K562 (cell line): ENCODE data around the gene NAA80. TPM values are rescaled to one million over a fixed set of nuclear protein-coding genes. Genes with fewer than 3 reads are reported as not detected.

ENCODE experiments used
- ATAC-seq: fragments of 200-7000 bp; cut with Tn5 transposase; 3 replicates; pipeline ENCODE4 v1.9.1; 2020; ENCODE audit warnings: moderate library complexity
- BruUV-seq: library from RNA; stranded (reverse); fragments of 400-500 nt; replicated peaks from 2 replicates; lab custom pipeline; 2021; lab: Mats Ljungman, UMichigan
- CTCF ChIA-PET: fragments of 300-600 bp; formaldehyde crosslinking; extraction: SDS; loops from one replicate; lab custom pipeline; 2021; ENCODE audit warnings: low intra/inter-chr PET ratio; lab: Yijun Ruan, JAX
- POLR2A ChIA-PET: fragments of 300-600, 350-650 bp; sonication (Branson Sonifier 250); formaldehyde crosslinking; extraction: SDS; loops from one replicate; lab custom pipeline; 2021; ENCODE audit warnings: antibody characterized with exemption, inconsistent platforms; lab: Yijun Ruan, JAX
- DNase-seq, 4 experiments: peaks; one replicate each; pipeline versions ENCODE4 v3.0.0 to v3.0.0-alpha.2; 2011 to 2018; ENCODE audit warnings: low spot score in 3 of 4, mixed read lengths in 3 of 4; ENCODE audit errors: extremely low read depth in 1 of 4
- FAIRE-seq: peaks from 2 replicates; lab custom pipeline; 2011; peaks lifted over from hg19 to GRCh38; lab: Jason Lieb, UNC
- H2AFZ ChIP-seq: 2 replicates; pipeline ENCODE4 v1.6.0; 2011; ENCODE audit warnings: low read depth, low read length, control low read depth, inconsistent platforms
- H3K27ac ChIP-seq: fragments of 200-600 bp; 3 replicates; pipeline ENCODE4 v1.8.0; 2011; ENCODE audit warnings: low read depth, mild to moderate bottlenecking, control low read depth, inconsistent platforms, low read length, moderate library complexity, mixed read lengths; ENCODE audit errors: extremely low read depth
- H3K27me3 ChIP-seq, 2 experiments: fragments of 300-600 bp in 1 of 2; 2 replicates in 1 of 2; 3 replicates in 1 of 2; pipeline versions ENCODE4 v1.6.0 to v1.8.0; 2011; ENCODE audit warnings: inconsistent platforms in 2 of 2, low read length in 2 of 2, mild to moderate bottlenecking in 1 of 2, mixed read lengths in 1 of 2, moderate library complexity in 1 of 2; ENCODE audit not compliant: control insufficient read depth in 2 of 2, insufficient read depth in 2 of 2
- H3K36me3 ChIP-seq: fragments of 300-600 bp; 3 replicates; pipeline ENCODE4 v1.8.0; 2011; ENCODE audit warnings: mild to moderate bottlenecking, low read length, inconsistent platforms; ENCODE audit not compliant: control insufficient read depth, insufficient read depth
- H3K4me1 ChIP-seq, 2 experiments: fragments of 200-600 bp in 1 of 2; replicated peaks in 1 of 2; 2 replicates in 1 of 2; 3 replicates in 1 of 2; pipeline versions ENCODE4 v1.5.1 to v1.8.0; 2011; ENCODE audit warnings: inconsistent platforms in 2 of 2, low read length in 2 of 2, mild to moderate bottlenecking in 1 of 2, mixed read lengths in 1 of 2, moderate library complexity in 1 of 2; ENCODE audit not compliant: control insufficient read depth in 2 of 2, insufficient read depth in 2 of 2
- H3K4me2 ChIP-seq: 2 replicates; pipeline ENCODE4 v1.6.1; 2011; ENCODE audit warnings: low read length, control low read depth, inconsistent platforms, mixed read lengths; ENCODE audit not compliant: insufficient read depth
- H3K4me3 ChIP-seq: fragments of 200-600 bp; sonication (generic), shearing (Covaris generic); 2 replicates; pipeline ENCODE4 v1.5.1; 2016; ENCODE audit warnings: control low read depth, inconsistent platforms
- H3K79me2 ChIP-seq: fragments of 200-600 bp; 3 replicates; pipeline ENCODE4 v1.8.0; 2011; ENCODE audit warnings: low read length, inconsistent platforms; ENCODE audit not compliant: control insufficient read depth, insufficient read depth
- H3K9ac ChIP-seq, 2 experiments: 2 replicates each; pipeline versions ENCODE4 v1.6.0 to v1.6.1; 2011; ENCODE audit warnings: low read depth in 2 of 2, low read length in 2 of 2, control low read depth in 1 of 2, inconsistent platforms in 1 of 2, mild to moderate bottlenecking in 1 of 2, mixed read lengths in 1 of 2; ENCODE audit not compliant: insufficient read depth in 1 of 2
- H3K9me1 ChIP-seq: one replicate; pipeline ENCODE4 v1.6.0; 2011; ENCODE audit warnings: inconsistent platforms, mild to moderate bottlenecking, low read length, moderate library complexity; ENCODE audit not compliant: control insufficient read depth, insufficient read depth
- H3K9me3 ChIP-seq: replicated peaks from 2 replicates; pipeline ENCODE4 v1.5.1; 2011; ENCODE audit warnings: low read depth, low read length, inconsistent platforms; ENCODE audit not compliant: control insufficient read depth, insufficient read depth
- H4K20me1 ChIP-seq: replicated peaks from 2 replicates; pipeline ENCODE4 v1.6.1; 2011; ENCODE audit warnings: low read length, inconsistent platforms, mixed read lengths; ENCODE audit not compliant: control insufficient read depth, insufficient read depth
- CREB1 ChIP-seq, 2 experiments: sonication (generic) in 1 of 2; formaldehyde crosslinking in 1 of 2; IDR thresholded peaks; 2 replicates each; pipeline versions ENCODE4 v1.6.1 to v1.8.0; 2012 to 2022; ENCODE audit warnings: inconsistent platforms in 1 of 2, mild to moderate bottlenecking in 1 of 2, missing genetic modification reagents in 1 of 2, moderate library complexity in 1 of 2
- DLX4 ChIP-seq: fragments of 250-450 bp; sonication (Bioruptor Pico); IDR thresholded peaks from 2 replicates; pipeline ENCODE4 v1.6.1; 2021; ENCODE audit warnings: mild to moderate bottlenecking
- ELF2 ChIP-seq: fragments of 250-450 bp; sonication (Bioruptor Pico); IDR thresholded peaks from 2 replicates; pipeline ENCODE4 v1.5.0; 2021; ENCODE audit warnings: mild to moderate bottlenecking
- GMEB1 ChIP-seq: fragments of 250-450 bp; sonication (Bioruptor Pico); IDR thresholded peaks from 2 replicates; pipeline ENCODE4 v1.4.0; 2020; ENCODE audit warnings: mild to moderate bottlenecking
- KDM5B ChIP-seq: fragments of 200-600 bp; sonication (generic); IDR thresholded peaks from 2 replicates; pipeline ENCODE4 v1.6.1; 2012; ENCODE audit warnings: low read depth, mild to moderate bottlenecking, moderate library complexity, low read length, control low read depth, inconsistent platforms; ENCODE audit not compliant: insufficient replicate concordance
- SNAPC5 ChIP-seq: fragments of 250-450 bp; sonication (Bioruptor Pico); IDR thresholded peaks from 2 replicates; pipeline ENCODE4 v1.8.0; 2021; ENCODE audit warnings: moderate library complexity, mild to moderate bottlenecking, inconsistent platforms
- TAF9B ChIP-seq: fragments of 450-650 bp; IDR thresholded peaks from 2 replicates; pipeline ENCODE4 v1.6.1; 2018; ENCODE audit warnings: mild to moderate bottlenecking; ENCODE audit not compliant: partially characterized antibody
- ZNF23 ChIP-seq: fragments of 250-450 bp; sonication (Bioruptor Pico); IDR thresholded peaks from 2 replicates; pipeline ENCODE4 v1.4.0; 2020; ENCODE audit warnings: mild to moderate bottlenecking
- ZNF583 ChIP-seq: fragments of 250-450 bp; sonication (Bioruptor Pico); IDR thresholded peaks from 2 replicates; pipeline ENCODE4 v1.4.0; 2020
- WGBS: fragments of 100-300 bp; shearing (Covaris generic); methylation state at CpG from one replicate; pipeline ENCODE4 v1.1.6; 2016; ENCODE audit warnings: low coverage, mixed read lengths; ENCODE audit not compliant: insufficient coverage; ENCODE audit errors: missing lambda C conversion rate; 5-methylcytosine and 5-hydroxymethylcytosine counted together
- in situ Hi-C: fragments of 300-500 bp; cut with MboI; formaldehyde crosslinking; loops from 4 replicates; pipeline ENCODE4 v1.15.0; 2018; ENCODE audit warnings: inconsistent platforms, mixed read lengths
- intact Hi-C: fragments of 100-400 bp; cut with micrococcal nuclease; formaldehyde crosslinking; loops from 2 replicates; pipeline ENCODE4 v1.14.2; 2022
- polyA plus RNA-seq, 8 experiments: library from polyadenylated mRNA; depleted of rRNA in 4 of 8; stranded (reverse) in 5 of 8; unstranded in 3 of 8; fragments of >200 nt; fragmentation: Nextera tagmentation in 2 of 8; fragmentation: Illumina TruSeq in 1 of 8; extraction: Ambion mirVana in 2 of 8; extraction: Trizol in 1 of 8; gene quantifications; 2 replicates each; pipeline versions ENCODE4 v1.2.1 to v1.2.3, GENCODE V29; 2011 to 2014; ENCODE audit warnings: inconsistent platforms in 1 of 8, missing spikeins in 1 of 8
- total RNA-seq, 7 experiments: library from RNA; depleted of rRNA in 6 of 7; stranded (reverse); fragments of >200 nt in 6 of 7; fragmentation: Illumina TruSeq in 2 of 7; extraction: Trizol in 2 of 7; gene quantifications; 2 replicates each; pipeline versions ENCODE4 v1.2.1 to v1.2.3, GENCODE V29; 2011 to 2021; ENCODE audit warnings: low replicate concordance in 1 of 7
- TF ChIP-seq, protein P1 (sequence below): fragments of 450-650 bp; conservative IDR thresholded peaks from 2 replicates; pipeline ENCODE4 v1.6.1; 2016; ENCODE audit warnings: missing genetic modification characterization, low read depth, mild to moderate bottlenecking, missing compliant biosample characterization, moderate library complexity
- TF ChIP-seq, protein P2 (sequence below): conservative IDR thresholded peaks from 2 replicates; pipeline ENCODE4 v1.6.1; 2011; ENCODE audit warnings: low read depth, mild to moderate bottlenecking, low read length; ENCODE audit not compliant: control insufficient read depth

The NAA80 gene
- total and polyA plus RNA-seq, 9 of the 15 experiments (the other 6 are each of a cell fraction or from before 2014, with no cell fraction given), result 0.82 to 24.0 (median 8.6) TPM

DNA sequence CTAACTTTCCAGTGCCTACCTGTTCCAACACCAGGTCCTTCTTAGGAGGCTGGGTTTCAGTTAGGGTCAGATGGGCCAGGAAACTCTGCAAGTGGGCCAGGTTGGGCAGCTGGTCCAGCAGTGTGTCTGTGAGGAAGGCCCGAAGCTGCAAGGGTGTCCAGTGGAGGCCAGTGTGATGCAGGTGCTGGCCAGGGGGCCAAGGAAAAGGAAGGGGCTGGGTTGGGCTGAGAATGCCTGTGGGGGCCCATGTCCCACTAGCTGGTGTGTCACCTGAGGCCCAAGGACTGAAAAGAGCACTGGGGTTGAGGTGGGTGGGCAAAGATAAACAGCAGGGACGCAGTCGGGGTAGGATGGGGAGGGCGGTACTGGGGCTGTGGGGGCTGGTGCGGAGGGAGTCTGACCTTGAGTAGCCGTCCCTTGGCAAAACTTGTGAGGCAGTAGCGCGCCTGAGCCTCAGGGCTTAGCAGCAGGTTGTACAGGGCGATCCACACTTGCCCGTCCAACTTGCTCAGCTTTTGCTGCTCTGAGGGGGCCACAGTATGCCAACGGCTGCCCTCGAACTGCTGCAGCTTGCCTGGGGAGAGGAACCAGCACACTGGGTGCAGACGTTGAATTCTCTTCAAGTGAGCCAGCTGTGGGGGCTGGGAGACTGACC, 42.9 kb upstream of the NAA80 start:
- H3K4me3 ChIP-seq, result no peak overlapping the region
- no peak overlapping the region for H3K4me2 ChIP-seq
- FAIRE-seq, result no peak

More for the DNA sequence above, 42.9 kb upstream of the NAA80 start:
- in situ Hi-C loops (no loop called here), intact Hi-C loops (no loop called here)
- Histone ChIP-seq H2AFZ (no peak overlapping the region), H3K9me1 (peaks cover 3% of the 10 kb centered on the region), H3K9me3 (no peaks in the 10 kb centered on the region), H3K27me3 (no peaks in the 10 kb centered on the region), H3K4me1 (peaks cover 24 to 54% of the 10 kb centered on the region in 2 experiments; a peak in 4 of 5 replicates), H4K20me1 (no peaks in the 10 kb centered on the region), H3K79me2 (peaks cover 36% of the 10 kb centered on the region), H3K36me3 (no peaks in the 10 kb centered on the region), H3K9ac (peak overlapping the region in 1 of 2 experiments; percentile 79; a peak in 2 of 4 replicates), H3K27ac (no peak overlapping the region)
- DNase-seq (no peak), ATAC-seq (no peak)
- ChIA-PET POLR2A (interaction anchor here (1.5 to 1.7 kb wide), 2 partner anchors 14 kb away, joined by 4 to 5 read pairs; partner anchors contain the start of gene TUSC2), CTCF (no interaction called here)
- WGBS, result 78% methylated on average over 3 of the region's 13 CpGs
- TF ChIP-seq CREB1 (IDR thresholded peaks at IDR 0.05) (no peak), CREB1 (CRISPR knock-in tag; IDR thresholded peaks at IDR 0.05) (no peak), TAF9B (no peak), ELF2 (CRISPR knock-in tag) (no peak), ZNF583 (CRISPR knock-in tag) (no peak), GMEB1 (CRISPR knock-in tag) (no peak), DLX4 (CRISPR knock-in tag) (no peak), KDM5B (no peak), ZNF23 (CRISPR knock-in tag) (no peak), SNAPC5 (CRISPR knock-in tag) (no peak)
- TF ChIP-seq, protein P1, sequence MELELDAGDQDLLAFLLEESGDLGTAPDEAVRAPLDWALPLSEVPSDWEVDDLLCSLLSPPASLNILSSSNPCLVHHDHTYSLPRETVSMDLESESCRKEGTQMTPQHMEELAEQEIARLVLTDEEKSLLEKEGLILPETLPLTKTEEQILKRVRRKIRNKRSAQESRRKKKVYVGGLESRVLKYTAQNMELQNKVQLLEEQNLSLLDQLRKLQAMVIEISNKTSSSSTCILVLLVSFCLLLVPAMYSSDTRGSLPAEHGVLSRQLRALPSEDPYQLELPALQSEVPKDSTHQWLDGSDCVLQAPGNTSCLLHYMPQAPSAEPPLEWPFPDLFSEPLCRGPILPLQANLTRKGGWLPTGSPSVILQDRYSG (tag), result no peak
- TF ChIP-seq, protein P2, sequence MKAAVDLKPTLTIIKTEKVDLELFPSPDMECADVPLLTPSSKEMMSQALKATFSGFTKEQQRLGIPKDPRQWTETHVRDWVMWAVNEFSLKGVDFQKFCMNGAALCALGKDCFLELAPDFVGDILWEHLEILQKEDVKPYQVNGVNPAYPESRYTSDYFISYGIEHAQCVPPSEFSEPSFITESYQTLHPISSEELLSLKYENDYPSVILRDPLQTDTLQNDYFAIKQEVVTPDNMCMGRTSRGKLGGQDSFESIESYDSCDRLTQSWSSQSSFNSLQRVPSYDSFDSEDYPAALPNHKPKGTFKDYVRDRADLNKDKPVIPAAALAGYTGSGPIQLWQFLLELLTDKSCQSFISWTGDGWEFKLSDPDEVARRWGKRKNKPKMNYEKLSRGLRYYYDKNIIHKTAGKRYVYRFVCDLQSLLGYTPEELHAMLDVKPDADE, result no peak
- BruUV-seq, result no TSS peak
